Caco-2 (cell line): ENCODE data around the gene GRIN3B. TPM values are rescaled to one million over a fixed set of nuclear protein-coding genes. Genes with fewer than 3 reads are reported as not detected.
"Not testable (repeated sequence)": the region's sequence is repeated elsewhere in the genome, so short reads cannot be mapped to it uniquely, and the experiment has no call there.

ENCODE experiments used
- BruUV-seq: library from RNA; stranded (reverse); fragments of 400-500 nt; replicated peaks from 2 replicates; lab custom pipeline; 2021; lab: Mats Ljungman, UMichigan
- CTCF ChIA-PET: fragments of 300-600 bp; sonication (Branson Sonifier 250); formaldehyde crosslinking; loops from one replicate; lab custom pipeline; 2022; ENCODE audit warnings: antibody characterized with exemption; lab: Charles Lee
- POLR2A ChIA-PET: fragments of 300-600 bp; sonication (Branson Sonifier 250); formaldehyde crosslinking; loops from one replicate; lab custom pipeline; 2022; ENCODE audit warnings: antibody characterized with exemption; lab: Charles Lee
- DNase-seq, 2 experiments: peaks; one replicate each; pipeline versions ENCODE4 v3.0.0 to v3.0.0-alpha.2; 2020 to 2022
- H3K27me3 ChIP-seq: replicated peaks from 2 replicates; pipeline ENCODE4 v1.6.0; 2011; ENCODE audit warnings: low read length; ENCODE audit not compliant: control insufficient read depth, insufficient read depth
- H3K36me3 ChIP-seq: 2 replicates; pipeline ENCODE4 v1.5.1; 2011; ENCODE audit warnings: low read length; ENCODE audit not compliant: control insufficient read depth, insufficient read depth
- H3K4me1 ChIP-seq: fragments of 250-450 bp; sonication (Bioruptor Pico); 2 replicates; pipeline ENCODE4 v1.5.1; 2020; ENCODE audit warnings: mild to moderate bottlenecking
- H3K4me3 ChIP-seq: 2 replicates; pipeline ENCODE4 v1.5.1; 2011; ENCODE audit warnings: low read depth, mild to moderate bottlenecking, control low read depth, low read length
- H3K9me3 ChIP-seq: fragments of 250-450 bp; sonication (Bioruptor Pico); 2 replicates; pipeline ENCODE4 v1.5.1; 2020; ENCODE audit warnings: mild to moderate bottlenecking, moderate library complexity
- H3K27ac Mint-ChIP-seq: one replicate; pipeline ENCODE4 v1.8.0; 2022; ENCODE audit warnings: mixed read lengths; ENCODE audit not compliant: unreplicated experiment
- H3K27me3 Mint-ChIP-seq: one replicate; pipeline ENCODE4 v1.8.0; 2022; ENCODE audit warnings: mixed read lengths; ENCODE audit not compliant: insufficient read depth, unreplicated experiment
- H3K36me3 Mint-ChIP-seq: one replicate; pipeline ENCODE4 v1.8.0; 2022; ENCODE audit warnings: mild to moderate bottlenecking, mixed read lengths; ENCODE audit not compliant: insufficient read depth, unreplicated experiment
- H3K4me1 Mint-ChIP-seq: one replicate; pipeline ENCODE4 v1.8.0; 2022; ENCODE audit warnings: low read depth, mixed read lengths; ENCODE audit not compliant: unreplicated experiment
- H3K4me3 Mint-ChIP-seq: one replicate; pipeline ENCODE4 v1.8.0; 2022; ENCODE audit warnings: mild to moderate bottlenecking, moderate library complexity, mixed read lengths; ENCODE audit not compliant: unreplicated experiment
- H3K9me3 Mint-ChIP-seq: one replicate; pipeline ENCODE4 v1.8.0; 2022; ENCODE audit warnings: mixed read lengths; ENCODE audit not compliant: unreplicated experiment
- CTCF ChIP-seq, 2 experiments: fragments of 200-600 bp in 1 of 2; IDR thresholded peaks; 1 replicate in 1 of 2; 2 replicates in 1 of 2; pipeline versions ENCODE4 v1.5.1 to v1.8.0; 2011 to 2022; ENCODE audit warnings: antibody characterized with exemption in 1 of 2, control low read depth in 1 of 2, inconsistent platforms in 1 of 2, low read depth in 1 of 2, low read length in 1 of 2, mild to moderate bottlenecking in 1 of 2, moderate library complexity in 1 of 2; ENCODE audit not compliant: insufficient read depth in 1 of 2, severe bottlenecking in 1 of 2, unreplicated experiment in 1 of 2
- intact Hi-C: fragments of 100-400 bp; cut with micrococcal nuclease; formaldehyde crosslinking; loops from one replicate; pipeline ENCODE4 v1.10.0; 2022; ENCODE audit not compliant: unreplicated experiment
- total RNA-seq: library from RNA; stranded (reverse); gene quantifications from 2 replicates; pipeline ENCODE4 v1.2.3, GENCODE V29; 2022

Gene GRIN3B
- total RNA-seq, 1 experiment from 2014 or later, result 0.41 TPM

GRCh38 chr19:1019616-1019961 is 19.4 kb downstream of the GRIN3B start:
- Mint-ChIP-seq H3K27me3 (no peaks in the 10 kb centered on the region), H3K4me3 (peak overlapping the region; percentile 95), H3K9me3 (no peaks in the 10 kb centered on the region), H3K27ac (peak overlapping the region; percentile 99), H3K4me1 (peaks cover 8% of the 10 kb centered on the region), H3K36me3 (peaks cover 29% of the 10 kb centered on the region)
- no peaks in the 10 kb centered on the region for H3K27me3 ChIP-seq
- ChIA-PET POLR2A (interaction anchor here (1.0 kb wide), 1 partner anchor 45 kb away, joined by 4 read pairs; no protein-coding TSS in a partner anchor), CTCF (no interaction called here)
- H3K4me3 ChIP-seq, result peak overlapping the region; percentile 62
- H3K36me3 ChIP-seq, result no peaks in the 10 kb centered on the region
- no peak for DNase-seq
- BruUV-seq, result no TSS peak
- H3K4me1 ChIP-seq, result peaks cover 23% of the 10 kb centered on the region
- no peak for TF ChIP-seq CTCF (IDR thresholded peaks at IDR 0.05; ENCODE audit: insufficient read depth in 1 of 2, low read depth in 1 of 2, low read length in 1 of 2, severe bottlenecking in 1 of 2, unreplicated experiment in 1 of 2)
- intact Hi-C loops, result no loop called here
- H3K9me3 ChIP-seq, result no peaks in the 10 kb centered on the region

- no TSS peak for BruUV-seq
- ChIA-PET POLR2A (interaction anchor here (1.0 kb wide), 1 partner anchor 45 kb away, joined by 4 read pairs; no protein-coding TSS in a partner anchor), CTCF (interaction anchor here (0.8 kb wide), 1 partner anchor 19 kb away, joined by 3 read pairs; no protein-coding TSS in a partner anchor)
- Mint-ChIP-seq H3K4me3 (peak overlapping the region; percentile 95), H3K36me3 (peaks cover 29% of the 10 kb centered on the region), H3K27ac (peak overlapping the region; percentile 99), H3K27me3 (no peaks in the 10 kb centered on the region), H3K9me3 (no peaks in the 10 kb centered on the region), H3K4me1 (peaks cover 13% of the 10 kb centered on the region)
- H3K27me3 ChIP-seq, result no peaks in the 10 kb centered on the region
- intact Hi-C loops, result loop anchor here (2.0 to 10.0 kb wide), 2 partner anchors 21 to 85 kb away; partner anchors contain the start of genes ABCA7 and GPX4
- DNase-seq, result no peak
- H3K4me1 ChIP-seq, result peaks cover 23% of the 10 kb centered on the region
- no peak for TF ChIP-seq CTCF (IDR thresholded peaks at IDR 0.05; ENCODE audit: insufficient read depth in 1 of 2, low read depth in 1 of 2, low read length in 1 of 2, severe bottlenecking in 1 of 2, unreplicated experiment in 1 of 2)
- no peaks in the 10 kb centered on the region for H3K36me3 ChIP-seq
- H3K4me3 ChIP-seq, result peak overlapping the region; percentile 62
- H3K9me3 ChIP-seq, result no peaks in the 10 kb centered on the region
Measured at GRCh38 chr19:1019980-1020867, 20.0 kb downstream of the GRIN3B start.

- BruUV-seq, result no TSS peak
- POLR2A ChIA-PET, result interaction anchor here (0.5 to 1.1 kb wide), 3 partner anchors 20 to 44 kb away, joined by 3 to 6 read pairs (median 4); partner anchors contain the start of gene ABCA7
- H3K36me3 Mint-ChIP-seq, result peaks cover 31% of the 10 kb centered on the region
- H3K4me3 Mint-ChIP-seq, result peak within 1 kb of the TSS; percentile 95
- no peaks in the 10 kb centered on the region for H3K27me3 Mint-ChIP-seq
- CTCF ChIA-PET, result interaction anchor here (0.5 to 1.2 kb wide), 4 partner anchors 19 to 93 kb away, joined by 3 to 6 read pairs (median 4); no protein-coding TSS in a partner anchor
- H3K27ac Mint-ChIP-seq, result peak within 1 kb of the TSS; percentile 99
- Histone ChIP-seq H3K36me3 (no peaks in the 10 kb centered on the region), H3K4me1 (peaks cover 23% of the 10 kb centered on the region), H3K9me3 (no peaks in the 10 kb centered on the region), H3K27me3 (no peaks in the 10 kb centered on the region), H3K4me3 (peak within 1 kb of the TSS; percentile 62)
- peaks cover 15% of the 10 kb centered on the region for H3K4me1 Mint-ChIP-seq
- intact Hi-C loops, result loop anchor here (1.0 to 10.0 kb wide), 3 partner anchors 20 to 84 kb away; partner anchors contain the start of genes ABCA7 and GPX4
- H3K9me3 Mint-ChIP-seq, result no peaks in the 10 kb centered on the region
- no peak for TF ChIP-seq CTCF (IDR thresholded peaks at IDR 0.05; ENCODE audit: insufficient read depth in 1 of 2, low read depth in 1 of 2, low read length in 1 of 2, severe bottlenecking in 1 of 2, unreplicated experiment in 1 of 2)
- DNase-seq, result peak; percentile 97
Measured at GRCh38 chr19:1020868-1021425, 20.7 kb downstream of the GRIN3B start, which contains the start of gene TMEM259. Gene TMEM259 (minus strand): TSS chr19:1021123. CDS start chr19:1020996, 127 bp downstream.

GRCh38 chr19:1023883-1024188 is 23.6 kb downstream of the GRIN3B start:
- DNase-seq, H3K27ac Mint-ChIP-seq, H3K4me1 ChIP-seq, POLR2A ChIA-PET, H3K4me3 ChIP-seq, H3K27me3 ChIP-seq, H3K36me3 ChIP-seq, H3K4me3 Mint-ChIP-seq, H3K27me3 Mint-ChIP-seq, CTCF ChIA-PET, H3K9me3 Mint-ChIP-seq, H3K9me3 ChIP-seq, BruUV-seq: not testable (repeated sequence)
- intact Hi-C loops, result loop anchor here (10.0 kb wide), 1 partner anchor 81 kb away; the partner anchor contains the start of gene GPX4
- Mint-ChIP-seq H3K4me1 (peaks cover 15% of the 10 kb centered on the region), H3K36me3 (peaks cover 33% of the 10 kb centered on the region)
